Activated effector memory CD4-positive, alpha-beta T cell treated with anti-CD3 and anti-CD28 coated beads, Interleukin-2, amount 50 U/mL, for 16 hours (primary cell): ENCODE measurements around the gene GDI2.
"Not testable (repeated sequence)": the region's sequence is repeated elsewhere in the genome, so short reads cannot be mapped to it uniquely, and the experiment has no call there.

Experiments
- DNase-seq: peaks from one replicate; pipeline ENCODE4 v3.0.0-alpha.2; 2020

The GDI2 gene

GRCh38 chr10:5813341-5814109 is at the start of gene GDI2:
Gene GDI2 (minus strand): TSS chr10:5813434. CDS start chr10:5813258, 176 bp downstream.
- peak; percentile 99 for DNase-seq

- no peak for DNase-seq
Measured at GRCh38 chr10:5862360-5862961, 49.2 kb upstream of the GDI2 start.

GRCh38 chr10:5860066-5860465 is 46.8 kb upstream of the GDI2 start:
- no peak for DNase-seq

GRCh38 chr10:5858811-5859210 is 45.6 kb upstream of the GDI2 start:
- DNase-seq = no peak

- DNase-seq = no peak
Measured at GRCh38 chr10:5856701-5857004, 43.4 kb upstream of the GDI2 start.

- DNase-seq = no peak
Measured at GRCh38 chr10:5855979-5856700, 42.9 kb upstream of the GDI2 start.

GRCh38 chr10:5854131-5854475 is 40.9 kb upstream of the GDI2 start:
- DNase-seq = no peak

- not testable (repeated sequence) for DNase-seq
Measured at GRCh38 chr10:5846667-5847066, 33.4 kb upstream of the GDI2 start.

- DNase-seq = no peak
Measured at GRCh38 chr10:5844345-5845055, 31.3 kb upstream of the GDI2 start.

GRCh38 chr10:5843686-5844344 is 30.6 kb upstream of the GDI2 start:
- no peak for DNase-seq

- no peak for DNase-seq
Measured at GRCh38 chr10:5841965-5842364, 28.7 kb upstream of the GDI2 start.

- DNase-seq = no peak
Measured at GRCh38 chr10:5840314-5841307, 27.4 kb upstream of the GDI2 start.

GRCh38 chr10:5836181-5836580 is 22.9 kb upstream of the GDI2 start:
- not testable (repeated sequence) for DNase-seq

- no peak for DNase-seq
Measured at GRCh38 chr10:5835446-5836095, 22.3 kb upstream of the GDI2 start.

GRCh38 chr10:5833814-5834213 is 20.6 kb upstream of the GDI2 start:
- DNase-seq = no peak

GRCh38 chr10:5832946-5833345 is 19.7 kb upstream of the GDI2 start:
- no peak for DNase-seq

GRCh38 chr10:5831446-5831782 is 18.2 kb upstream of the GDI2 start:
- DNase-seq = no peak

GRCh38 chr10:5830629-5831445 is 17.6 kb upstream of the GDI2 start:
- peak; percentile 58 for DNase-seq

- DNase-seq = peak; percentile 44
Measured at GRCh38 chr10:5829267-5829666, 16.0 kb upstream of the GDI2 start.

- peak; percentile 41 for DNase-seq
Measured at GRCh38 chr10:5828725-5829124, 15.5 kb upstream of the GDI2 start.
